HG03378 (cell line): ENCODE results near the gene MYOM1.
"Not testable (repeated sequence)": the region's sequence is repeated elsewhere in the genome, so short reads cannot be mapped to it uniquely, and the experiment has no call there.

Source experiments
- ATAC-seq: cut with Tn5 transposase; IDR thresholded peaks from one replicate; pipeline ENCODE4 v1.9.1; 2021; ENCODE audit warnings: mild to moderate bottlenecking, moderate library complexity; ENCODE audit not compliant: unreplicated experiment

The MYOM1 gene

GRCh38 chr18:3221496-3221895 is 1.7 kb upstream of the MYOM1 start:
- ATAC-seq, result no peak

GRCh38 chr18:3220868-3221267 is 1.1 kb upstream of the MYOM1 start:
- ATAC-seq, result not testable (repeated sequence)

GRCh38 chr18:3219241-3219630 is 532 bp downstream of the MYOM1 start:
- no peak for ATAC-seq

GRCh38 chr18:3218819-3219218 is 949 bp downstream of the MYOM1 start:
- no peak for ATAC-seq

- no peak for ATAC-seq
Measured at GRCh38 chr18:3217948-3218647, 1.7 kb downstream of the MYOM1 start.

- no peak for ATAC-seq
Measured at GRCh38 chr18:3216987-3217386, 2.8 kb downstream of the MYOM1 start.

- no peak for ATAC-seq
Measured at GRCh38 chr18:3214855-3215637, 4.7 kb downstream of the MYOM1 start.

GRCh38 chr18:3213300-3214059 is 6.3 kb downstream of the MYOM1 start:
- no peak for ATAC-seq

GRCh38 chr18:3212657-3213056 is 7.1 kb downstream of the MYOM1 start:
- no peak for ATAC-seq

GRCh38 chr18:3211236-3211992 is 8.4 kb downstream of the MYOM1 start:
- no peak for ATAC-seq

- ATAC-seq, result peak; percentile 83
Measured at GRCh38 chr18:3209859-3210569, 9.8 kb downstream of the MYOM1 start.

- ATAC-seq, result no peak
Measured at GRCh38 chr18:3207565-3207964, 12.2 kb downstream of the MYOM1 start.

GRCh38 chr18:3205239-3205638 is 14.5 kb downstream of the MYOM1 start:
- ATAC-seq, result no peak

- no peak for ATAC-seq
Measured at GRCh38 chr18:3199942-3200645, 19.7 kb downstream of the MYOM1 start.

GRCh38 chr18:3198260-3198860 is 21.4 kb downstream of the MYOM1 start:
- not testable (repeated sequence) for ATAC-seq

GRCh38 chr18:3194947-3195612 is 24.7 kb downstream of the MYOM1 start:
- no peak for ATAC-seq

- no peak for ATAC-seq
Measured at GRCh38 chr18:3193331-3193730, 26.4 kb downstream of the MYOM1 start.

GRCh38 chr18:3192752-3193151 is 27.0 kb downstream of the MYOM1 start:
- ATAC-seq, result no peak

GRCh38 chr18:3192286-3192685 is 27.5 kb downstream of the MYOM1 start:
- no peak for ATAC-seq
